H1 (cell line): Measurements from ENCODE around the gene GRIK4. TPM values are rescaled to one million over a fixed set of nuclear protein-coding genes. Genes with fewer than 3 reads are reported as not detected.

Source experiments
- CTCF ChIA-PET: fragments of 300-600 bp; sonication (Branson Sonifier 250); formaldehyde crosslinking; loops from one replicate; lab custom pipeline; 2021; ENCODE audit not compliant: partially characterized antibody; lab: Charles Lee
- POLR2A ChIA-PET: fragments of 300-600 bp; sonication (Branson Sonifier 250); formaldehyde crosslinking; loops from one replicate; lab custom pipeline; 2021; ENCODE audit warnings: inconsistent platforms; ENCODE audit not compliant: partially characterized antibody; lab: Charles Lee
- DNase-seq, 2 experiments: peaks; one replicate each; pipeline versions ENCODE4 v3.0.0 to v3.0.0-alpha.2; 2010 to 2022; ENCODE audit warnings: low spot score in 2 of 2, low read depth in 1 of 2, mixed read lengths in 1 of 2
- FAIRE-seq: peaks from 2 replicates; lab custom pipeline; 2011; peaks lifted over from hg19 to GRCh38; lab: Jason Lieb, UNC
- H2AFZ ChIP-seq: 2 replicates; pipeline ENCODE4 v1.8.1; 2012; ENCODE audit warnings: low read length, inconsistent platforms
- H2AK5ac ChIP-seq: 2 replicates; pipeline ENCODE4 v1.6.1; 2013; ENCODE audit warnings: low read depth, low read length
- H2BK120ac ChIP-seq: replicated peaks from 2 replicates; pipeline ENCODE3; 2013; ENCODE audit warnings: low read depth, low read length, inconsistent platforms
- H2BK12ac ChIP-seq: 2 replicates; pipeline ENCODE4 v1.6.1; 2013; ENCODE audit warnings: low read depth, low read length
- H2BK15ac ChIP-seq: 2 replicates; pipeline ENCODE4 v1.6.1; 2013; ENCODE audit warnings: low read length
- H2BK20ac ChIP-seq: 2 replicates; pipeline ENCODE4 v1.6.1; 2013; ENCODE audit warnings: low read length
- H2BK5ac ChIP-seq: 2 replicates; pipeline ENCODE4 v1.6.1; 2013; ENCODE audit warnings: low read depth, low read length
- H3K14ac ChIP-seq: 2 replicates; pipeline ENCODE4 v1.6.1; 2013; ENCODE audit warnings: inconsistent platforms; ENCODE audit not compliant: insufficient read length
- H3K18ac ChIP-seq: 2 replicates; pipeline ENCODE4 v1.6.1; 2013; ENCODE audit warnings: low read length; ENCODE audit errors: extremely low read depth
- H3K23ac ChIP-seq: 2 replicates; pipeline ENCODE4 v1.6.1; 2013; ENCODE audit warnings: inconsistent platforms; ENCODE audit not compliant: insufficient read length
- H3K23me2 ChIP-seq: 2 replicates; pipeline ENCODE4 v1.6.1; 2013; ENCODE audit warnings: low read depth, low read length
- H3K27ac ChIP-seq: 2 replicates; pipeline ENCODE4 v1.6.1; 2011; ENCODE audit warnings: low read depth, low read length, inconsistent platforms
- H3K27me3 ChIP-seq, 4 experiments: replicated peaks in 1 of 4; 1 replicate in 1 of 4; 2 replicates in 3 of 4; pipeline versions ENCODE4 v1.6.1 to v1.8.1; 2011 to 2013; ENCODE audit warnings: low read length in 3 of 4, mild to moderate bottlenecking in 3 of 4, inconsistent platforms in 2 of 4, mixed read lengths in 2 of 4, moderate library complexity in 1 of 4; ENCODE audit not compliant: control insufficient read depth in 3 of 4, insufficient read depth in 3 of 4; ENCODE audit errors: extremely low read depth in 1 of 4
- H3K36me3 ChIP-seq, 4 experiments: 2 replicates each; pipeline versions ENCODE4 v1.6.1 to v1.8.1; 2011 to 2013; ENCODE audit warnings: mild to moderate bottlenecking in 4 of 4, low read length in 3 of 4, moderate library complexity in 2 of 4, control low read depth in 1 of 4, inconsistent platforms in 1 of 4; ENCODE audit not compliant: insufficient read depth in 4 of 4, control insufficient read depth in 2 of 4
- H3K4ac ChIP-seq: replicated peaks from 2 replicates; pipeline ENCODE3; 2013; ENCODE audit warnings: low read length, low read depth, mixed read lengths, inconsistent platforms; ENCODE audit not compliant: insufficient read length
- H3K4me1 ChIP-seq, 4 experiments: replicated peaks in 1 of 4; 1 replicate in 1 of 4; 2 replicates in 3 of 4; pipeline versions ENCODE4 v1.6.1 to v1.8.1; 2011 to 2013; ENCODE audit warnings: low read length in 3 of 4, inconsistent platforms in 2 of 4, mixed read lengths in 1 of 4; ENCODE audit not compliant: insufficient read depth in 4 of 4, control insufficient read depth in 3 of 4
- H3K4me2 ChIP-seq, 2 experiments: 2 replicates each; pipeline versions ENCODE4 v1.6.1 to v1.8.1; 2011 to 2013; ENCODE audit warnings: low read depth in 2 of 2, low read length in 2 of 2, control low read depth in 1 of 2, inconsistent platforms in 1 of 2, mild to moderate bottlenecking in 1 of 2; ENCODE audit not compliant: insufficient read depth in 1 of 2
- H3K4me3 ChIP-seq, 4 experiments: fragments of 200-600, 300-600 bp in 1 of 4; sonication (generic), shearing (Covaris generic), sonication (Bioruptor Twin) in 1 of 4; 2 replicates each; pipeline versions ENCODE4 v1.5.1 to v1.8.1; 2011 to 2016; ENCODE audit warnings: low read length in 4 of 4, low read depth in 3 of 4, control low read depth in 2 of 4, inconsistent platforms in 2 of 4, mild to moderate bottlenecking in 2 of 4, mixed read lengths in 1 of 4, moderate library complexity in 1 of 4; ENCODE audit not compliant: insufficient read depth in 2 of 4; ENCODE audit errors: extremely low read depth in 1 of 4
- H3K56ac ChIP-seq: replicated peaks from 2 replicates; pipeline ENCODE3; 2013; ENCODE audit warnings: low read depth, mild to moderate bottlenecking, mixed read lengths, low read length, inconsistent platforms; ENCODE audit not compliant: insufficient read length
- H3K79me1 ChIP-seq: 2 replicates; pipeline ENCODE4 v1.6.1; 2013; ENCODE audit warnings: low read depth, low read length, control low read depth
- H3K79me2 ChIP-seq, 2 experiments: 2 replicates each; pipeline versions ENCODE4 v1.6.1 to v1.8.1; 2012 to 2013; ENCODE audit warnings: low read length in 2 of 2, mild to moderate bottlenecking in 2 of 2, inconsistent platforms in 1 of 2; ENCODE audit not compliant: insufficient read depth in 2 of 2, control insufficient read depth in 1 of 2
- H3K9ac ChIP-seq, 4 experiments: replicated peaks in 1 of 4; 1 replicate in 1 of 4; 2 replicates in 3 of 4; pipeline versions ENCODE4 v1.6.1 to v1.8.1; 2011 to 2013; ENCODE audit warnings: low read depth in 3 of 4, low read length in 3 of 4, control low read depth in 2 of 4, mild to moderate bottlenecking in 2 of 4, moderate library complexity in 2 of 4, inconsistent platforms in 1 of 4; ENCODE audit errors: extremely low read depth in 1 of 4
- H3K9me3 ChIP-seq, 2 experiments: 2 replicates each; pipeline versions ENCODE4 v1.6.1 to v1.8.1; 2012 to 2013; ENCODE audit warnings: mild to moderate bottlenecking in 2 of 2, moderate library complexity in 2 of 2, control low read depth in 1 of 2, inconsistent platforms in 1 of 2, low read depth in 1 of 2, low read length in 1 of 2, mixed read lengths in 1 of 2; ENCODE audit not compliant: insufficient read depth in 2 of 2
- H4K20me1 ChIP-seq, 2 experiments: replicated peaks in 1 of 2; 2 replicates each; pipeline versions ENCODE3 to v1.8.1; 2011 to 2013; ENCODE audit warnings: inconsistent platforms in 2 of 2, low read length in 2 of 2, mild to moderate bottlenecking in 1 of 2; ENCODE audit not compliant: insufficient read depth in 2 of 2, control insufficient read depth in 1 of 2
- H4K5ac ChIP-seq: 2 replicates; pipeline ENCODE4 v1.6.1; 2013; ENCODE audit warnings: low read length, low read depth, mixed read lengths, inconsistent platforms; ENCODE audit not compliant: insufficient read length
- H4K8ac ChIP-seq: 2 replicates; pipeline ENCODE4 v1.8.0; 2013; ENCODE audit warnings: mild to moderate bottlenecking, moderate library complexity, low read length, inconsistent platforms; ENCODE audit not compliant: insufficient read depth; ENCODE audit errors: extremely low read depth
- H4K91ac ChIP-seq: replicated peaks from 2 replicates; pipeline ENCODE3; 2013; ENCODE audit warnings: low read length, mixed read lengths, inconsistent platforms; ENCODE audit not compliant: insufficient read length
- BRCA1 ChIP-seq: IDR thresholded peaks from 2 replicates; pipeline ENCODE4 v1.6.1; 2012; ENCODE audit warnings: low read depth, low read length, improper control_type of control experiment
- E2F6 ChIP-seq: IDR thresholded peaks from 2 replicates; pipeline ENCODE4 v1.6.1; 2012; ENCODE audit warnings: inconsistent platforms
- EGR1 ChIP-seq: IDR thresholded peaks from 2 replicates; pipeline ENCODE4 v1.6.1; 2011; ENCODE audit warnings: low read depth, low read length, borderline replicate concordance
- EZH2 ChIP-seq: fragments of 200-600 bp; sonication (generic); IDR thresholded peaks from 2 replicates; pipeline ENCODE4 v1.7.1; 2012; ENCODE audit warnings: low read depth, mild to moderate bottlenecking, moderate library complexity, low read length, inconsistent platforms; ENCODE audit not compliant: severe bottlenecking
- JUN ChIP-seq: IDR thresholded peaks from 2 replicates; pipeline ENCODE4 v1.6.1; 2011; ENCODE audit warnings: low read depth, mild to moderate bottlenecking, improper control_type of control experiment, low read length
- JUND ChIP-seq: IDR thresholded peaks from 2 replicates; pipeline ENCODE4 v1.6.1; 2011; ENCODE audit warnings: mild to moderate bottlenecking, improper control_type of control experiment, low read length
- KDM4A ChIP-seq: IDR thresholded peaks from one replicate; pipeline ENCODE4 v1.7.1; 2012; ENCODE audit warnings: low read depth, mild to moderate bottlenecking, moderate library complexity, low read length, inconsistent platforms; ENCODE audit not compliant: severe bottlenecking
- RAD21 ChIP-seq, 2 experiments: IDR thresholded peaks in 1 of 2; conservative IDR thresholded peaks in 1 of 2; 2 replicates each; pipeline ENCODE4 v1.6.1; 2011; ENCODE audit warnings: low read depth in 2 of 2, low read length in 2 of 2, improper control_type of control experiment in 1 of 2, inconsistent platforms in 1 of 2, mild to moderate bottlenecking in 1 of 2, moderate library complexity in 1 of 2
- SP1 ChIP-seq: IDR thresholded peaks from 2 replicates; pipeline ENCODE4 v1.6.1; 2011; ENCODE audit warnings: low read depth, low read length
- TCF12 ChIP-seq: IDR thresholded peaks from 2 replicates; pipeline ENCODE4 v1.6.1; 2011; ENCODE audit warnings: low read depth, mild to moderate bottlenecking, low read length
- WGBS, 2 experiments: shearing (Covaris generic) in 1 of 2; methylation state at CpG; one replicate each; pipeline versions ENCODE4 v1.1.6 to v1.1.7; 2013 to 2015; ENCODE audit warnings: low lambda C conversion rate in 2 of 2, mixed read lengths in 2 of 2, inconsistent platforms in 1 of 2, low coverage in 1 of 2, missing lambda C conversion rate in 1 of 2; ENCODE audit not compliant: insufficient replicate concordance in 2 of 2, insufficient coverage in 1 of 2, insufficient read length in 1 of 2; ENCODE audit errors: extremely low coverage in 1 of 2, missing lambda C conversion rate in 1 of 2; 5-methylcytosine and 5-hydroxymethylcytosine counted together
- polyA plus RNA-seq, 7 experiments: library from polyadenylated mRNA; depleted of rRNA in 3 of 7; stranded (reverse) in 5 of 7; unstranded in 2 of 7; fragments of >200 nt in 5 of 7; fragments of 200-250 nt in 2 of 7; gene quantifications; 1 replicate in 5 of 7; 2 replicates in 1 of 7; 4 replicates in 1 of 7; pipeline versions ENCODE4 v1.2.1 to v1.2.3, GENCODE V29; 2011 to 2013; ENCODE audit warnings: missing spikeins in 2 of 7, mixed read lengths in 2 of 7
- total RNA-seq: library from RNA; stranded (reverse); fragmentation: NEBNext Ultra II Directional; extraction: Animal tissue kit (Norgen Biotek cat#: 25700); gene quantifications from 2 replicates; pipeline ENCODE4 v1.2.1, GENCODE V29; 2021

Gene GRIK4
- total and polyA plus RNA-seq, 2 of the 8 experiments (the other 6 are each of a cell fraction or from before 2014, with no cell fraction given): 1.2 to 2.9 TPM

GRCh38 chr11:120611581-120611980 lies 100.0 kb downstream of the GRIK4 start:
- H2AK5ac ChIP-seq: no peak overlapping the region; the same call in 1 of the 2 replicates
- no peak overlapping the region for H3K4me2 ChIP-seq
- 79% methylated on average over 7 of the region's 7 CpGs; no CpG with 5 or more reads in 1 of the 2 experiments for WGBS, 2 experiments
- no peak for FAIRE-seq
- no peak overlapping the region for H4K91ac ChIP-seq
- no peak overlapping the region for H3K9ac ChIP-seq
- POLR2A ChIA-PET: interaction anchor here (0.7 kb wide), 1 partner anchor 246 kb away, joined by 3 read pairs; no protein-coding TSS in a partner anchor
- no peak overlapping the region for H3K18ac ChIP-seq
- no peaks in the 10 kb centered on the region for H3K79me2 ChIP-seq
- TF ChIP-seq KDM4A (no peak), EZH2 (no peak), JUND (no peak), JUN (no peak), E2F6 (no peak), EGR1 (no peak), BRCA1 (no peak), SP1 (no peak), RAD21 (IDR thresholded peaks at IDR 0.05 in 1 of 2, conservative IDR thresholded peaks at IDR 0.05 in 1 of 2; ENCODE audit: low read depth in 2 of 2, low read length in 2 of 2) (no peak), TCF12 (no peak)
- TF ChIP-seq, all 59 proteins: peak for 0
- no peak overlapping the region for H4K8ac ChIP-seq
- no peak overlapping the region for H2BK20ac ChIP-seq
- no peak overlapping the region for H2AFZ ChIP-seq
- no peaks in the 10 kb centered on the region for H4K20me1 ChIP-seq
- no peaks in the 10 kb centered on the region for H3K9me3 ChIP-seq
- H3K27ac ChIP-seq: no peak overlapping the region
- no peaks in the 10 kb centered on the region for H3K23me2 ChIP-seq
- no peak overlapping the region for H3K56ac ChIP-seq
- H3K4me3 ChIP-seq: no peak overlapping the region
- peaks cover 0 to 2% (median 0%) of the 10 kb centered on the region in 4 experiments; a peak in 1 of 7 replicates for H3K27me3 ChIP-seq
- no peak for DNase-seq
- H4K5ac ChIP-seq: no peak overlapping the region
- H3K4me1 ChIP-seq: peaks cover 0 to 14% (median 8%) of the 10 kb centered on the region in 4 experiments; a peak in 5 of 7 replicates
- H2BK5ac ChIP-seq: no peak overlapping the region
- no peaks in the 10 kb centered on the region for H3K36me3 ChIP-seq
- CTCF ChIA-PET: interaction anchor here (1.0 to 14.6 kb wide), 10 partner anchors 10 to 320 kb away, joined by 3 to 155 read pairs (median 4); partner anchors contain the start of gene GRIK4
- no peak overlapping the region for H2BK12ac ChIP-seq
- no peak overlapping the region for H3K23ac ChIP-seq
- H2BK15ac ChIP-seq: no peak overlapping the region
- H2BK120ac ChIP-seq: no peak overlapping the region
- H3K79me1 ChIP-seq: no peaks in the 10 kb centered on the region
- no peak overlapping the region for H3K4ac ChIP-seq
- H3K14ac ChIP-seq: no peak overlapping the region
